ENCODE data around the gene NFAT5.
"Not testable (repeated sequence)": the region's sequence is repeated elsewhere in the genome, so short reads cannot be mapped to it uniquely, and the experiment has no call there.

Gene NFAT5

DNA sequence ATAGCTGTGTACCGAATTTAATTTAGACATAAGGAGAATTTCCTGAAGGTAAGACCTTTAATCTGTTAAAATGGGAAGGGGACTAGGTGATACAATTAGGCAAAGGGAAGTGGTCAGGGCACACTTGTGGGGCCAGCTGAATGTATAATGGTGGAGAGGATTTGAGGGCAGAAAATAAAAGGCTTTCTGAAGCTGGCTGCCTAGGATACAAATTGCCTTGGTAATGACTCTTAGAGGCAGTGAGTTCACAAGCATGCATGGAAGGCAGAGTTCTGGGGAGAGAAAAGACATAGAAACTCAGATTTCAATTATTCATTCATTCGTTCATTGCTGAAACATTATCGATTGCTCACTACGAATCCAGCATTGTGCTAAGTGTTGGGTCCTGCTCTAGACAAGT is 12.4 kb upstream of the NFAT5 start:
- TF ChIP-seq, protein P1, sequence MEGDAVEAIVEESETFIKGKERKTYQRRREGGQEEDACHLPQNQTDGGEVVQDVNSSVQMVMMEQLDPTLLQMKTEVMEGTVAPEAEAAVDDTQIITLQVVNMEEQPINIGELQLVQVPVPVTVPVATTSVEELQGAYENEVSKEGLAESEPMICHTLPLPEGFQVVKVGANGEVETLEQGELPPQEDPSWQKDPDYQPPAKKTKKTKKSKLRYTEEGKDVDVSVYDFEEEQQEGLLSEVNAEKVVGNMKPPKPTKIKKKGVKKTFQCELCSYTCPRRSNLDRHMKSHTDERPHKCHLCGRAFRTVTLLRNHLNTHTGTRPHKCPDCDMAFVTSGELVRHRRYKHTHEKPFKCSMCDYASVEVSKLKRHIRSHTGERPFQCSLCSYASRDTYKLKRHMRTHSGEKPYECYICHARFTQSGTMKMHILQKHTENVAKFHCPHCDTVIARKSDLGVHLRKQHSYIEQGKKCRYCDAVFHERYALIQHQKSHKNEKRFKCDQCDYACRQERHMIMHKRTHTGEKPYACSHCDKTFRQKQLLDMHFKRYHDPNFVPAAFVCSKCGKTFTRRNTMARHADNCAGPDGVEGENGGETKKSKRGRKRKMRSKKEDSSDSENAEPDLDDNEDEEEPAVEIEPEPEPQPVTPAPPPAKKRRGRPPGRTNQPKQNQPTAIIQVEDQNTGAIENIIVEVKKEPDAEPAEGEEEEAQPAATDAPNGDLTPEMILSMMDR (IDR thresholded peaks at IDR 0.05; ENCODE audit: low read depth, low read length): no peak

DNA sequence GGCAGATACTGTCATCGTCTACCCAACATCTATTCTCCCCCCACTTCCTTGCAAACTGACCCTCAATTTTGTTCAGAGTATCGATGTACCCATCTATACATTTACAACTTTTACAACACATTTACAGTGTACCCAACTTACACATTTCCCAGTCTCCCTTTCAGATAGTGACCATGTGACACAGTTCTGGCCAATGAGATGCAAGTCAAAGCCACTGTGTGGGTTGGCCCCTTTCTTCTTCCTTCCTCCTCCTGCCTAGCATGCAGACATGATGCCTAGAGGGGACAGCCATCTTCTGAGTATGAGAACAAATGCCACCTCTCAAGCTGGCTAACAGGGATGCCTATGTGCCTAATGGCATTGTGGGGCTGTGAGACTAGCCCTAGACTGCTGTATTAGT is 11.3 kb upstream of the NFAT5 start:
- H3K4me3 ChIP-seq (ENCODE audit: low read depth, low read length): no peak overlapping the region
- H3K36me3 ChIP-seq: no peaks in the 10 kb centered on the region
- no peaks in the 10 kb centered on the region for H3K27me3 ChIP-seq
- no peaks in the 10 kb centered on the region for H3K9me3 ChIP-seq
- TF ChIP-seq, protein P1 (IDR thresholded peaks at IDR 0.05; ENCODE audit: low read depth, low read length): no peak
- H3K4me1 ChIP-seq: peaks cover 6% of the 10 kb centered on the region
- peak; percentile 14 for DNase-seq

More for the DNA sequence above, 12.4 kb upstream of the NFAT5 start:
- DNase-seq: no peak
- H3K4me3 ChIP-seq (ENCODE audit: low read depth, low read length): no peak overlapping the region
- H3K9me3 ChIP-seq: no peaks in the 10 kb centered on the region
- H3K36me3 ChIP-seq: no peaks in the 10 kb centered on the region
- peaks cover 6% of the 10 kb centered on the region for H3K4me1 ChIP-seq
- H3K27me3 ChIP-seq: no peaks in the 10 kb centered on the region

DNA sequence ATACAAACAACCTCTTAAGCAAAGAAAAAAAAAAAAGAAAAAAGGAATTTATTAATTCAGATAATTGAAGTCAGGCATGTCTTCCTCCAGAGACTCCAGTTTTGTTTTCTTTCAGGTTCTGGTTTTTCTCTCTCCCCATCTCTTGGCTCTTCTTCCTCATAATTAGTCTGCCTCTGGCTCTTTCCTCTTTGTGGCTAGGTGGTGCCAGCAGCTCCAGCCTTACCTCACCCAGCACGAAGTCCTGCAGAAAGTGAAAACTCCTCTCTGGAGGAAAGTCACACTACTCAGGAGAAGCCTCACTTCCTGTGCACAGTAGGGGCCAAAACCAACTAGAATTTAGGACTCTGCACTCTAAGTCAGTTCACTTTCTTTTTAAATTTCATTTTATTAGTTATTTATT is 10.3 kb upstream of the NFAT5 start:
- TF ChIP-seq, protein P1 (IDR thresholded peaks at IDR 0.05; ENCODE audit: low read depth, low read length): no peak
- Histone ChIP-seq H3K4me1 (peaks cover 6% of the 10 kb centered on the region), H3K27me3 (no peaks in the 10 kb centered on the region), H3K9me3 (no peaks in the 10 kb centered on the region), H3K4me3 (ENCODE audit: low read depth, low read length) (no peak overlapping the region), H3K36me3 (no peaks in the 10 kb centered on the region)
- no peak for DNase-seq

DNA sequence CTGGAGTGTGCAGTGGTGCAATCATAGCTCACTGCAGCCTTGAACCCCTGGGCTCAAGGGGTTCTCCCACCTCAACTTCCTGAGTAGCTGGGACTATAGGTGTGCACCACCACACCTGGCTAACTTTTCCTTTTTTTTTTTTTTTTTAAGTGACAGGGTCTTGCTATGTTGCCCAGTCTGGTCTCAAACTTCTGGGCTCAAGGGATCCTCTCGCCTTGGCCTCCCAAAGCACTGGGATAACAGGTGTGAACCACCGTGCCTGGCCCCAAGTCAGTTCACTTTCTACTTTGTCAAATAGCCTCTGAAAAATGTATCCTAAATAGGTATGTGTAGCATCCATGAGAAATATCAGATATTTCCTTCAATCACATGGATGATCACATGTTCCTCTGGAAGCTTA is 9.9 kb upstream of the NFAT5 start:
- Histone ChIP-seq H3K27me3 (no peaks in the 10 kb centered on the region), H3K9me3 (no peaks in the 10 kb centered on the region), H3K4me1 (peaks cover 6% of the 10 kb centered on the region), H3K4me3 (ENCODE audit: low read depth, low read length) (no peak overlapping the region), H3K36me3 (no peaks in the 10 kb centered on the region)
- DNase-seq: no peak
- TF ChIP-seq, protein P1 (IDR thresholded peaks at IDR 0.05; ENCODE audit: low read depth, low read length): no peak

DNA sequence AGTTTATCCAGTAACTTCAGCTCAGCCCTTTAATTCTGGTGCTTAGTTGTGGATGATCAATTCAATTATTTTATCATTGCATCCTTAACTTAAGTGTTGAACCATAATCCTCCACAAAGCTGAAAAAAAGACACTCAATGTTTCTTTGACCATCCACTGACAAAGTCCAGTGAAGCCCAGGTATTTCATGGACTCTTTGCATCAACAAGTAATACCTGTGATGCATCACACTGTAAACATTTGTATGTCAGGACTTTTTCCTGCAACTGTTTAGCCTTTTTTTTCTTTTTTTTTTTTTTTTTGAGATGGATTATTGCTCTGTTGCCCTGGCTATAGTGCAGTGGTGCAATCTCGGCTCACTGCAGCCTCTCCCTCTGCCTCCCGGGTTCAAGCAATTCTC is 6.6 kb upstream of the NFAT5 start:
- no peak for DNase-seq
- no peaks in the 10 kb centered on the region for H3K36me3 ChIP-seq
- H3K9me3 ChIP-seq: no peaks in the 10 kb centered on the region
- peaks cover 12% of the 10 kb centered on the region for H3K4me1 ChIP-seq
- H3K4me3 ChIP-seq (ENCODE audit: low read depth, low read length): no peak overlapping the region
- TF ChIP-seq, protein P1 (IDR thresholded peaks at IDR 0.05; ENCODE audit: low read depth, low read length): no peak
- H3K27me3 ChIP-seq: no peaks in the 10 kb centered on the region

DNA sequence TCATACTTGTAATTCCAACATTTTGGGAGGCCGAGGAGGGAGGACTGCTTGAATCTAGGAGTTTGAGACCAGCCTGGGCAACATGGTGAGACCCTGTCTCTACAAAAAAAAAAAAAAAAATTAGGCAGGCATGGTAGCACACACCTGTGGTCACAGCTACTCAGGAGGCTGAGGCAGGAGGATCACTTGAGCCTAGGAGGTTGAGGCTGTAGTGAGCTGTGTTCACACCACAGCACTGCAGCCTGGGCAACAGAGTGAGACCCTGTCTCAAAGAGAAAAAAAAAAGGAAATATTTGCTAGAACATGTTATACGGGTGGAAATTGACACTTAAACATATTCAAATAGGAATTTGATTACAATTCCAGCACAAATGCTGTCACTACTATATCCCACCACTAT is 4.4 kb upstream of the NFAT5 start:
- H3K4me1 ChIP-seq; H3K4me3 ChIP-seq (ENCODE audit: low read depth, low read length); DNase-seq; H3K27me3 ChIP-seq; H3K36me3 ChIP-seq; H3K9me3 ChIP-seq: not testable (repeated sequence)

DNA sequence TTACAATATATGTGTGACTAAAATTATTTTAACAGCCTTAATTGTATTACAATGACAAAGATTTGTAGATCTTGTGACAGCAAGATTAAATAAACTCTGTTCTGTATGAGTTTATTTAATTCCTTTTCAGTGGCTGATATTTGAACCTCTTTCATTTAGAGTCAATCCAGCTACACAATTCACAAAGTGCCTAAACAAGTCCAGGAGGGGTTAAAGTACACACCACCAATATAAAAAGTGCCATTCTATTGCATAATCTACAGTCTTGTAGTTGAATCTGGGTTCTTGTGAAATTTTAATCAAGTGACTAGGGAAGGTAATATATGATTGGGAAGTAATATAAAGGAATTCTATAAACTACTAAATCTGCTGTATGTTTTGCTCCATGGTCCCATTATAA is 3.9 kb upstream of the NFAT5 start:
- H3K36me3 ChIP-seq: no peaks in the 10 kb centered on the region
- peaks cover 9% of the 10 kb centered on the region for H3K4me1 ChIP-seq
- no peaks in the 10 kb centered on the region for H3K27me3 ChIP-seq
- TF ChIP-seq, protein P1 (IDR thresholded peaks at IDR 0.05; ENCODE audit: low read depth, low read length): no peak
- no peaks in the 10 kb centered on the region for H3K9me3 ChIP-seq
- DNase-seq: no peak
- no peak overlapping the region for H3K4me3 ChIP-seq (ENCODE audit: low read depth, low read length)

Data from BE2C (cell line).